GM12892 (cell line): ENCODE measurements around the gene DAPK1.

Source experiments
- POLR2A ChIP-seq: IDR thresholded peaks from 2 replicates; pipeline ENCODE4 v1.6.1; 2011; ENCODE audit warnings: low read depth, low read length, control low read depth
- POLR2AphosphoS5 ChIP-seq: IDR thresholded peaks from 2 replicates; pipeline ENCODE4 v1.6.1; 2011; ENCODE audit warnings: low read depth, low read length, control low read depth

DNA sequence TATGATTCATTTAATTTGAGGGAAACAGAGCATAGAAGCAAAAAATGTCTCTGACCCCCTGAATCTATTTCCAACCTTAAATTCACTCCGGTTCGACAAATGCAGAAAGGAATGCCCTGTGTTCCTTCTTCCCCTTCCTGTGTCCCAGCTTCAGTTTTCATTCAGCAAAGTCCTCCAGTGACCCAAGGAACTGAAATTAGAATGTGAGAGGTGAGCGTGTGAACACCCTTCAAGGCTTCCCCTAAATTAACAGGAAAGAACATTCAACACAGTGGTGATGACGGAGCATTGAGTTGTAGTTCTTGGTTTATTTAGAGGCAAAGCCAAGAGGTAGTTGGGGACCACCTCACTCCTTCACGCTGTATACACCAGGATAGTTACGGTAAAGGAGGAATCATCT is 130.7 kb downstream of the DAPK1 start:
- no peak for TF ChIP-seq POLR2AphosphoS5
- no peak for TF ChIP-seq POLR2A
